NCI-H1436 treated with DMSO at 0.1 percent for 48 hours (cell line): ENCODE results near the gene CFAP410.
A peak's percentile ranks its signal among the peaks of the same experiment; 100 is the strongest.
"Not testable (repeated sequence)": the region's sequence is repeated elsewhere in the genome, so short reads cannot be mapped to it uniquely, and the experiment has no call there.

Experiments used
- DNase-seq: peaks from one replicate; lab custom pipeline; 2025; lab: John Stamatoyannopoulos, UW

Gene CFAP410

DNA sequence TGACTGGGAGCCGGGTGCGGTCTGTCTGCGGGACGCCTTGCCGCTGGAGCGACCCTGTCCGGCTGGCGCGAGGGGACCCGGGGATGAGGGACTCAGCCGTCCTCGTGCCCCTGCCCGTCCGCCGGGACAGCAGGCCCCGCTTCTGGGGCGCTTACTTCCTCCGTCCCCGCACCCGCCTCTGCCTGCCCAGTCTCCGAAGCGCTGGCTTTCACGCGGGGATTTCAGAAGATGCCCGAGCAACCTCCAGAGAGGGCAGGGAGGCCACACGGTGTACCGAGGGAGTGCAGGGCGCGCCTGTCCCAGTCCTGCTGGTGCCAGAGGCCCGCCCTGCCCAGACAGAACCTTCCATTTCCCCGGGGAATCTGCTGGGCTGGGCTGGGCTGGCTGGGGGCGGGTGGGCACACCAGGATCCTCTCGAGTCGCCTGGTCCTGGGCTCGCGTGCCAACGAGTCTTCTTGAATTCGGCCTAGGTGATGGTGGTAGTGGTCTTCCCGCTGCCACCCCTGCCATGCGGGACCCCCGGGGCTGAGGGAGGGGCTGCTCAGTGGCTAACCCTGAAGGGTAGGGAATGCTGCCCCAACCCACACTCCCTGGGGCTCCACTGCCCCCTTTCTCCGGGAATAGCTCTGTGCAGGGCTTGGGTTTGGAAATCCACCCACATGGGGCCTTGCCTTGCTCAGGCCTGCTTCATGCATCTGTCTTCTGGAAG, 11.7 kb upstream of the CFAP410 start:
- no peak for DNase-seq

DNA sequence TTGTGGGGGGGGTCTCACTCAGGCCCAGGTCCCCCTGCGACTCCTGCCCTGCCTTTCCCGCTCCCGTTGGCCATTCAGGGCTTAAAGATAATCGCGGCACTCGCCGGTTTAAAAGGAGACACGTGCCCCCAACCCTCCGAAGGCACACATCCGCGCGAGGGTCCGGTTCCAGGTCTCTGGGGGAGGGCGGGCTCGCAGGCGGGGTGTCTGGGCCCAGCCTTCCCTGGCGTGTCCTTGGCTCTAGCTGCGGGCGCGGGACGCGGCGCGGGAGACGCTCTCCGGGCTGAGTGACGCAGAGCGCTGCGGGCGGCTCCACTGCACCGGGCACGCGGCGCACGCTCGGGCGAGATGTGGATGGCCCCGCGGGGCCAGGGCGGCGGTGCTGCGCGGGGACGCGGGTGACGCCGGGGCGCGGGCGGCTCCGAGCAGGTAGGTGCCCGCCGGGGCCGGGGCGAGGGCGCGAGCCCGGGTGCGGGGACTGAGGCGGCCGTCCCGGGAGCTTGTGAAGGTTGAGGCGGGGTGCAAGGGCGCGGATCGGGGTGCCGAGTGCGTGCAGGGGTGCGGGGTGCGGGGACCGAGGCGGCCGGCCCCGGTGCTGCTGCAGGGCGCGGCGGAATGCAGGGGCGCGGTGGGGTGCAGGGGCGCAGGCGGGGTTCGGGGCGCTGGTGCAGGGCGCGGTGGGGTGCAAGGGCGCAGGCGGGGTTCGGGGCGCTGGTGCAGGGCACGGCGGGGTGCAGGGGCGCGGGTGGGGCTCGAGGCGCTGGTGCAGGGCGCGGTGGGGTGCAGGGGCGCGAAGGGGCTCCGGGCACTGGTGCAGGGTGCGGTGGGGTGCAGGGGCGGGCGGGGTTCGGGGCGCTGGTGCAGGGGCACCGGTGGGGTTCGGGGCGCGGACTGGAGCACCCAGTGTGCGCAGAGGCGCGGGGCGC, 10.9 kb upstream of the CFAP410 start:
- DNase-seq: no peak

DNA sequence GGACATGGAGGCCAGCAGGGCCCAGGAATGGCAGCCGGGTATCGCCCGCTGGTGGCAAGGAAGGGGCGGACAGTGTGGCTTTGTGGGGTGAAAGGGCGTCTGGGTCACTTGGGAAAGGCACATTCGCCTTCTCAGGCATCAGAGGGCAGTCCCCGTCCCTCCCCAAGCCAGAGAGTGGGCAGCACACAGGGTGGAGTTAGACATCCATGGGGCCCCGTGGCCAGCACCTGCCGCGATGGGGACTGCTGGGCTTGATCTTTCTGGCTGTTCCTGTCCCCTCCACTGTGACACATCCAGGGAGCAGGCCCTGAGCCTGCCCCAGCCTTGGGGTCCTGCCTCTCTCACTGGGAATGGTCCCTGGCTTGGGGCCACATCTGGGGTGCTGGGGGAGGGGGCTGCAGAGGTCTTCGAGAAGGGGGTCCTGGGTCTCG, 10.2 kb upstream of the CFAP410 start:
- DNase-seq: no peak

DNA sequence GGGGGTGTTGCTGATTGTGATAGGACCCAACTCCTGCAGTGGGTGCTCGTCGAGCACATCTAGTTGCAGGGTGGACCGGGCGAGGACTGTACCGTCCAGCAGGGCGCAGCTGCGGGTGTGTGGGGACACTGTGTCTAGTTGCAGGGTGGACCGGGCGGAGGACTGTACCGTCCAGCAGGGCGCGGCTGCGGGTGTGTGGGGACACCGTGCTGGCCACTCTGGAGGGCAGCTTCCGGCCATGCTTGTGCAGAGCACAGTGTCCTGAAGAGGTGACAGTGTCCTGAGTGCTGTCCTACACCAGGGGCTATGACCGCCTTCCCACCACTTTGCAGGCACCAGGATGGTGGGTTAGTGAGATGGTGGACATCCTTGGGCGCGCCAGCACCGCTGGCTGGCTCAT, 9.7 kb upstream of the CFAP410 start:
- DNase-seq: no peak

DNA sequence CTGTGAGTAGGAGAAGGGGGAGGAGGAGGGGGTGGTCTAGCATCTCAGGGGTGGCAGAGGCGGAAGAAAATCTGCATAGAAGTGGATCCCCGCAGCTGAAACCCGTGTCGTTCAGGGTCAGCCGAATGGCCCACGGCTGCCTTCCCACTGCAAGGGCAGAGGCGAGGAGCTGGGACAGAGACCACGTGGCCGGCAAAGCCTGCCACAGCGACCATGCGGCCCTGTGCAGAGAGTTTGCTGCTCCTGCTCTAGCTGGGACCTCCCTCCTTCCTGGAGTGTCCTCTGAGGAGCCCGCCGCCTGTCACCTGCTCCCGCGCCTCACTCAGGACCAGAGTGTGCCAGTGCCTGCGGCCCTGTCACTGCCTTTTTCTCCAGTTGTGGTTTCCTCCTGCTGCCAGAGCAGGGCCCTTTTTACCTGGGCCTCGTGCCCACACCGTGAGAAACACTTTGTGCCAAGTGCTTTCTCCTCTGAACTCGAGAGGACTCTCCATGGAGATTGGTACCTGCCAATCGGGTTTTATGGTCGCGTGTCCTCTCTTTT, 8.8 kb upstream of the CFAP410 start:
- no peak for DNase-seq

DNA sequence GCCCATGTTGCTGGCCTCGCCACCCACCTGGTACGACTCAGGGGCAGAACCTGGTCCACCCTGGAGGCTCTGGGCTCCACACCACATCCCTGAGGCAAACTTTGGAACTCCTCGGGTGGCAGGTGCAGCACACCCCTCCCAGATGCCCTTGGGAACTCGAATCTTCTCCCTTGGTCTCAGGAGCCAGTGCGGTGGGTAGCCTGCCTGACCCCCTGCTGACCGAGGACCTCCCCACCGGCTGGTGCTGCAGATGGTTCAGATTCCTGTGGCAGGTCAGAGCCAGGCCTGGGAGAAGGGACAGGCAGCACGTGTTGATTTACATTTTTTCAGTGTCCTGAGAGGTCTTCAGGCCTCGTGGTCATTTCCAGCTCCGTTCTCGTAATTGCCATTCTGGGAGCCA, 6.3 kb upstream of the CFAP410 start:
- DNase-seq: no peak

DNA sequence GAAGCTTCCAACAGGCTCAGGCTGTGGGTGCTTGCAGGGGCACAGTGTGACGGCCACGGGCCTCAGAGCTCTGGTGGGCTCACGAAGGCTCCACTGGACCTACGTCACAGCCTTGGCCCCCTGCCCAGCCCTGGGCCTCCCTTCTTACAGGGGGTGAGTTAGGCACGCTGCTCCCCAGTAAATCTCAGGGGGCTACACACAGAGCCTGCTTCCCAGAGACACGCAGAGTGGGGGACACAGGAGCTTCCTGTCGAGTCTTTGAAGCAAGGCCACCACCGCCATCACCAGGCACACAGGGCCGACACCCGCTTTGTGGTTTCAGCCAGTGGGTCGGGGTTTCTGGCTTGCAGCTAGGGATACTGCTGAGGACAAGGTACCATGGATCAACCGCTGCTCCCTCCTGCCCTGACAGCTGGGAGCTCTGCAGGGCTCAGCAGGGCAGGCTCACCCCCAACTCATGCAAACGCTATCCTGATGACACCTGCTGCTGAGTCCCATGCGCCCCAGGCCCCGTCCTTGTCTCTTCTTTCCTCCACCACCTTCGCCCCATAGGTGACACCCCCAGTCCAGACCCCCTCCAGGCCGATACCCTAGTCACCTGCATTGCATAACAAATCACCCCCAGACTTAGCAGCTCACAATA, 5.5 kb upstream of the CFAP410 start:
- DNase-seq: no peak

DNA sequence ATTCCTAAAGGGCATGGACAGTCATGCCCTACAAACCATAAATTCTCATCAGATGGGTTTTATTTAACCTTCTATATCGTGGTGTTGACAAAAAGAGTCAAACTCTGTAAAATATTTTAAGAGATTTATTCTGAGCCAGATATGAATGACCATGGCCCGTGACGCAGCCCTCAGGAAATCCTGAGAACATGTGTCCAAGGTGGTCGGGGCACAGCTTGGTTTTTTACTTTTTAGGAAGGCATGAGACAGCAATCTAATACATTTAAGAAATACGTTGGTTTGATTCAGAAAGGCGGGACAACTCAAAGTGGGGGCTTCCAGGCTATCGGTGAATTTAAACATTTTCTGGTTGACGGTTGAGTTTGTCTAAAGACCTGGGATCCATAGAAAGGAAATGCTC, 3.8 kb upstream of the CFAP410 start:
- not testable (repeated sequence) for DNase-seq

DNA sequence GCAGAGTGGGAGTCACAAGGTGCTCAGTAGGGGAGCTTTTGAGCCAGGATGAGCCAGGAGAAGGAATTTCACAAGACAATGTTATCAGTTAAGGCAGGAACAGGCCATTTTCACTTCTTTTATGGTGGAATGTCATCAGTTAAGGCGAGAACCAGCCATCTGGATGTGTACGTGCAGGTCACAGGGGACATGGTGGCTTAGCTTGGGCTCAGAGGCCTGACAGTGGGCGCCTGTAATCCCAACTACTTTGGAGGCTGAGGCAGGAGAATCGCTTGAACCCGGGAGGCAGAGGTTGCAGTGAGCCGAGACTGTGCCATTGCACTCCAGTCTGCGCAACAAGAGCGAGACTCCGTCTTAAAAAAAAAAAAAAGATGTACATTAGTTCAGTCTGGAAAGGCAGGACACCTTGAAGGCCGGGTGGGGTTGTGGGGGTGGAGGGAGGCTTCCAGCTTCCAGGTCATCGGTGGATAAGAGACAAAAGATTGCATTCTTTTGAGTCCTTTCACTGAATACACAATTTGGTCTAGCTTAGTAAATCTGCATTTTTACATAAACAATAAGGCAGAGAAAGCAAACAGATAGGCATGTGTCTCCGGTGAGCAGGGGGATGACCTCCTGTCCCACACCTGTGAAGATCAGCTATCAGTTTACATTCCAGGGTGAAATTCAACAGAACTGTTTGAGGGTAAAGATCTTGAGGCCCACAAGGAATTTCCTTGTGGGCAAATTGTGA, 2.7 kb upstream of the CFAP410 start:
- DNase-seq: not testable (repeated sequence)

DNA sequence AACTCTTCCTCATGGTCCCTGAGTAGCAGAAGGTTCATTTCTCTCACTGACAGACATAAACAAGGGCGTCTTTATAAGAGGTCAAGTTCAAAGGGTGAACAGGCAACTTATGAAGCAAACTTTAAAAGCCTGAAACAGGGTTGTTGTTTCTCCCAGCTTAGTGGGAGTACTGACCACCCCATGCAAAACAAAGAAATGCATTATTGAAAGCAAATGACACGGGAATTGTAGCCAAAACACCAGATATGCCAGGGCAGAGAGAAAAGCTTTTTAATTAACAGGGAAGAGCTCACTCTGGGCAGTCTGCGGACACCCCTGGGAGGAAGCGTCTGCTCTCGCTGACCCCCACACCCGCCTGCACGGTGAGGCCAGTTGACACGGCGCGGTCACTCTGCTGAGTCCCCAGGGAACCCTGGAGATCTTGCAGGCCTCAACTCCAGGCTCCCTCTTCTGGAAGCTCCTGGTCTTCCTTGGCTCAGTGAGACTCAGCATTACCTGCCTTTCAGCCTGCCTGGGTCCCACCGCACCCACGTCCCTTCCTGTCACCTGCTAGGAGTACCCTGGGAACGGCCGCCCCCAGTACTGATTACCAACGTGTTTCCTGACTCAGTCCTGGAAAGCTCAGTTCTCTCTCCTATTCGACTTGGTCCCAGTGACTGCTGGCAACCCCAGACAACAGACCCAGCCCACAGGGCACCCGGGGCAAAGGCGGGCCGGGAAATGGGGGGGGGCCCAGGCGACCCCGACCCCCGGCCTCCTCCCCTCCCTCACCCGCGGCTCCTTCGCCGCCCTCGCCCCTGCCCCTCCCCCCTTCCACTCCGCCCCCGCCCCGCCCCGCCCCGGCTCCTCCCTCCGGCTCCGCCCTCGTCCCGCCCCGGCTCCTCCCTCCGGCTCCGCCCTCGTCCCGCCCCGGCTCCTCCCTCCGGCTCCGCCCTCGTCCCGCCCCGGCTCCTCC, 972 bp downstream of the CFAP410 start:
- peak; percentile 3 for DNase-seq

DNA sequence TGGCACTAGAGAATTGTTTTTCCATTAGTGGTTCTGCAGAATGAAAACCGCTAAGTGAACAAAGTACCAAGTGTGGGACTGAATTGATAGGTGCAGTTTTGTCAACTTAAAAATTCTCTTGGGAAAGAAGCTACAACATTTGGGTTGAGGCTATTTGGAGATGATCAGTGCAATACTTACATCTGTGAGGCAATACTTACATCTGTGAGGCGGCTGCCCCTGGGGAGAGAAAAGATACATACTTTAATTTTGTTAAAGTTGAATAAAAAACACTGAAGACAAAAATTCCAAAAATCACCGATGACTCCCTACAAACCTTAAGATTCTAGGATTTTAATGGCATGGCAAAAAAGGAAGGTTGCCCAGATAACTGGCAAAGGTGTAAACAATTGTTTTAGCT, 1.7 kb downstream of the CFAP410 start:
- no peak for DNase-seq

DNA sequence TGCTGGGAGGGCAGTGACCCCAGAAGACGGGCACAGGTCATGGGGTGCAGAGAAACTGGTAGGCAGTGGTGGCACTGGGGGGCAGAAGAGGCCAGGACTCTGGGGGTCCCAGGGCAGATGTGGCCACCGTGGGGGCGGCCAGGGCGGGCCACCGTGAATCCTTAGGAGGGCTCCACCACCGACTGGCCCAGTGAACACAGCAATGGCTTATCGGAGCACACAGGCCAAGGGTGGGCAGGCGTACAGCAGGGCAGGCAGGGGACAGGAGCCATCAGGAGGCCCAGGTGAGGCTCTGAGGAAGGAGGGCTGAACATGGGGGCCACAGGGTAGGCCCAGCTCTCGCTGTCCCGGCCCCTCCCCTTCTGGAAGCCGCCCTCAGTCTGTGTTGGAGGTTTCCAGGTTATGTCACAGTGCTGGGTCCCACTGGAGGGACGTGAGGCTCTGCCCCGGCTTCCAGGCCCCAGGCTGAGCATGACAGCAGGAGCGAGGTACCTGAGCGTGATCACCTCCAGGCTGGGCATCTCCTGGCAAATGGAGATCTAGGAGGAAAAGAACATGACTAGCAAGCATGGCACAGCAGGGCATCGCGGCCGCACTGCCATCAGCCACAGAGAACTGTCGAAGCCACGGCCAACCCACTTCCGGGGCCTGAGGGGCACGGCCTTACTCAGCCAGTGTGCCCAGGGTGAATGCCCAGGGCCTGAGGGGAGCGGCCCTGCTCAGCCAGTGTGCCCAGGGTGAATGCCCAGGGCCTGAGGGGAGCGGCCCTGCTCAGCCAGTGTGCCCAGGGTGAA, 3.7 kb downstream of the CFAP410 start:
- DNase-seq: no peak

DNA sequence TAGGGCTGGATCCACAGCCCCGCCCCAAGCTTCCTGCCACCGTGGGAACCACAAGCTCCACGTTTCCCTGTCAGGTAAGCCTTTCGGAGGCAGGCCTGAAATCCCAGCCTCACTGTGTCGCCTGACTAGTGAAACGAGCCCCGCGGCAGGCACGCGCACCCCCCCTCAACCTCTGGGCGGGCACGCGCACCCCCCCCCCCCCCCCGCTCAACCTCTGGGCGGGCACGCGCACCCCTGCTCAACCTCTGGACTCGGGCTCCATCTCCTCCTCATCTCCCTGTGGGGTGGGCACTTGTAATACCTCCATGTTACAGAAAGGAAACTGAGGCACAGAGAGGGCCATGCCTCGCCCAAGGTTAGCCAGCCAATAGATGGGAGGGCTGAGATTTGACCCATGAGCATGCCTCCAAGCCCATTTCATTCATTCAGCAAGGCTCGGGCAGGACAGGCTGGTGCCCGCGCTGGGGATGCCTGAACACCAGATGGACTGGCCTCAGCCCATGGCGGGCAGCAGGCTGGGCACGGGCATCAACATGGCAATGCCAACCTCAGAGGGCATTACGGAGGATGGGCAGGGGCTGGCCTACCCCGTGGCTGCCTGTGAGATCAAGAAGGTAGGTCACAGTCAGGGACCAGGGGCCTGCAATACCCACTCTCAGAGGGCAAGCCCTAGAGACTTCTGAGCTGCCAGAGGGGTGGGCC, 4.7 kb downstream of the CFAP410 start:
- DNase-seq: no peak

DNA sequence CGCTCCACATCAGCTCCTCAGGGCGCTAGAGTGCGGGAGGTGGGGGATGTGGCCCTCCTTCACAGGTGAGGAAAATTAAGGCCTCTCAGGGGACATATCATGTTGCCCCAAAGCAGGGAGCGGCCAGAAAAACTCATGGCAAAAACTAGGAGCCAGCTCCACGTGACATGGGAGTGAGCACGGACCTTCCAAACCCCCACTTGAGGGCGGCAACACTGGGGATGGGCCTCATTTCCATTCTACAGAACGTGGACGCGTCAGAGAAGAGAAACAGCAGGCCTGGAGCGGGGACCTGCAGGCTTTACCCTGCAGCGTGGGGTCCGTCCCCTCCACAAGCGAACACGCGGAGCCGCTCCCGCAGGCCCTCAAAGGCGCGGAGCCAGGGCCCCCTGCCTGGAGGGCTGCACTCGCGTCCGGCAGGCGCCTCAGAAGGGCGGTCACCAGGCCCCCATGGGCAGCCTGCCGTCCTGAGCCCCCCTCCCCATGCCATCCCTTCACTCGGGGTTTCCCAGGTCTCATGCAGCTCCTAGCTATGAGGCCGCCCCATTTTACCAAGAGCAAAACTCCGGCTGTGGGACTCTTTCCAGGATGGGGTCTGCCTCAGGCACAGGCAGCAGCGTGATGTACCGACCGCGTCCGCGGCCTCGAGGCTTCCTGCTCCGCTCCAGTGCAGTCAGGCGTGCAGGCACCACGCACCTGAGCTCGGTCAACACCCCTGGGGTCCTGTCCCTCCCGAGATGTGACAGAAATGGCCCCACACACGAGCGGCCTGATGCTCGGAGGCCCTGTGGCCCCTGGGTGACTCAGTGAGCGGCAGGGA, 5.5 kb downstream of the CFAP410 start:
- no peak for DNase-seq

DNA sequence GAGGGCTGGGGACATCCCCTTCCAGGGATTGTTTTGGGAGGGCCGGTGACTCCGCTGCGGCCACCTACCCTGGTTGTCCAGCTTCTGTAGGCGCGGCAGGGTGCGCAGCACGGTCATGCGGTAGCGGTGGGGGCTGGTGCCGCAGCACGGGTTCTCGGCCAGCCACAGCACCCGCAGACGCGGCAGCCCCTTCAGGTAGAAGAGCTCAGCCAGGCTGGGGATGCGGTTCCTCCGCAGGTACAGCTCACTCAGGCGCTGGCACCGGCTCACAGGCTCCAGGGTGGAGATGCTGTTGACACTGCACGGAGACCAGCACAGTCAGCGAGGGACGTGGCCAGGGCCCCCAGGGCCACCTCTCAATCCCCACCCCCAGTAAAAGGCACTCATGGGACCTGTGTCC, 6.2 kb downstream of the CFAP410 start:
- no peak for DNase-seq

DNA sequence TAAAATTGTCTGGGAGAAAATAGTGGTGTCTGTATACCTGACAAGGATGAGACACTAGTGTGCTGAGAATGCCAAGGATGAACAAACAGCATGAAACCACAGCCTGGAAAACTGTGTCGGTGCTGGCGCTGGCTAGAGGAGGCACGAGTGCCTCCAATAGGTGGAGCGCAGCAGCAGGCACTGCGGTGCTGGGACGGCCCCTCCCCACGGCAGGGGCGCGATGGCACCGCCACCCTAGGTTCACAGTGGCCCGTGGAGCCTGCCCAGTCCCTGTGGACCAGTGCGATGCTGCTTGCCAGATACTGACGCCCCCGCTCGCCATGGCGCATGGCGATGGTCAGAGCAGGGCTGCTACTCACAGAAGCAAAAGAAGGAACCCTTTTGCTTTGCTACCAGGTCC, 6.8 kb downstream of the CFAP410 start:
- DNase-seq: no peak

DNA sequence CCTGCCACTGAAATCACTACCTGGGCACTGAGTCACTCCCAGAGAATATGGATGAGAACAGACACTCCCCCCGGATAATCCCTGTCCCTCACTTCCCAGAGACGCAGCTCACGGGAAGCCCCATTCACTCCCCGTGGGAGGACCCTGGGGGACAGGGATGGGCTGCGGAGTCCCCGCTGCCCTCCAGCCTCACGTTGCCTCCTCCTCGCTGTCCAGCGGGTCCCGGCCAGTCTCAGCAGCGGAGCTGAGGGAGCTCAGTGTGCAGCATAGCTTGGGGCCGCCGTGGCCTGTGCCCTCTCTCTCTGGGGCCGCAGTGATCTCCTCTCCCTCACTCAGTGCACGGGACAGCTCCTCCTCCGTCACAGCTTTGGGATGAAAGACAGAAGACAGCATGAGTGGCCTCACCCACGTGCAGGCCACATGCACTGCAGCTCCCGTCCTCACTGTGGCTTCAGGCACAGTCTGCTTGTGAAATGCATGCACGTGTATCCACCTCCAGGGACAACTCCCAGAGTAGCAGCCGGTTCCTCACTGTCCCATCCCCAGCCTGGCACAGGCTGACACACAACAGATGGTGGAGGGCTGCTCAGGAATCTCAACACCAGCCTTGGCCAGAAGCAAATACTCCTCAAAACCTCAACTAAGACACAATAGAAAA, 7.4 kb downstream of the CFAP410 start:
- no peak for DNase-seq

DNA sequence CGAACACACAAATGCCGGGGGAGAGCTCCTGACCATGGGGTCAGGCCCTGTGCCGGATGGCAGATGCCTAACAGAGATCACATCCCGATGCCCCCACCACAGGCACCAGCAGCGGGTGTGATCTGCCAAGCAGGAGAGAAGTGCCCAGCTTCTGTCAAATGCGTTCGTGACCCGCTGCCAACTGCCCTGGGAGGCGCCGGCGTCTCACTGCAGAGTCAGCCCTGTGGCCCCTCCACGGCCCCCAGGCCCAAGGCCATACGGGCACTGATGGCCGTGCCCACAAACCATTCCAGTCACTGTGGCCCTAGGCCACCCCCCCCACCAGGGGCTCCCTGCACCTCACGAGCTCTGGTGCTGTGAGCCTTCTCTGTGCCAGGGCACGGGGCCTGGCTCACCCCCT, 8.0 kb downstream of the CFAP410 start:
- no peak for DNase-seq
